Measurements from ENCODE around the gene RMND5B.
A peak's percentile ranks its signal among the peaks of the same experiment; 100 is the strongest.

RMND5B gene

DNA sequence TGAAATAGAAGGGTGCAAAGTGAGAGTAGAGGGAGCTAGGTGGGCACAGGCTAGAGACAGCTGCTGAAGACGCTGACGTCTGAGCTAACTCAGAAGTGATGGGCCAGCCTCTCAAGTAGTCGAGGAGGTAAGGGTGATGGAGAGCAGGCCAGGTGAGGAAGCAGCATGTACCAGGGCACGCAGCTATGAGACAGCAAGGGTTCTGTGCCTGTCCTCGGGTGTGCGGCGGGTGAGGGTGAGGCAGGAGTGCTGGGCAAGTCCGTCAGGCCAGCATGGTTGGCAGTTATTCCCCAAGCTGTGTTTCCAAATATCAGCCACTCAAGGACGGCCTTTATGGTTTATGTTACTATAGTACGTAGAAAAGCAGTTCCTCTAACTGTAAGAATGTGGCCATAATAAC, 6.2 kb downstream of the RMND5B start:
- DNase-seq: no peak

DNA sequence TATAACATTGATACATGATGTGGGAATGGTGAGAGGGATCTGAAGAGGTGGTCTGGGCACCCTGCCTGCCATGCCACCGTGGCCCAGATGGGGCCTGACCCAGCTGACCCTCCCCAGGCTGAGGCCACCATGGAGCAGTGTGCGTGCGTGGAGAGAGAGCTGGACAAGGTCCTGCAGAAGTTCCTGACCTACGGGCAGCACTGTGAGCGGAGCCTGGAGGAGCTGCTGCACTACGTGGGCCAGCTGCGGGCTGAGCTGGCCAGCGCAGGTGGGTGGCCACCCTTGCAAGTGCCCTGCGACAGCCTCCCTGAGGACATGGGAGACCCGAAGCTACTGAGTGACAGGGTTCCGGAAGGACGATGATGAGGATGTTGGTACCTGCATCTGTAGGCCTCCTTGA, 7.2 kb downstream of the RMND5B start:
- DNase-seq: no peak

DNA sequence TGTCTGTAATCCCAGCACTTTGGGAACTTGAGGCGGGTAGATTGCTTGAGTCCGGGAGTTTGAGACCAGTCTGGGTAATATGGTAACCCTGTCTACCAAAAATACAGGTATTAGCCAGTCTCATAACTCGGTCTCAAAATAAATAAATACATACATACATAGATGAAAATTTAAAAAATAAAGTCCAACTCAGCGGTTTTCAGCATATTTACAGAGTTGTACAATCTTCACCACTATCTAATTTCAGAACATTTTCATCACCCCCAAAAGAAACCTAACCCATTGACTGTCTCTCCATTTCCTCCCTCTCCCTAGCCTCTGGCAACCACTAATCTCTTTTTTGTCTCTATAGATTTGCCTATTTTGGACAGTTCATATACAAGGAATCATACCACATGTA, 10.7 kb downstream of the RMND5B start:
- no peak for DNase-seq

DNA sequence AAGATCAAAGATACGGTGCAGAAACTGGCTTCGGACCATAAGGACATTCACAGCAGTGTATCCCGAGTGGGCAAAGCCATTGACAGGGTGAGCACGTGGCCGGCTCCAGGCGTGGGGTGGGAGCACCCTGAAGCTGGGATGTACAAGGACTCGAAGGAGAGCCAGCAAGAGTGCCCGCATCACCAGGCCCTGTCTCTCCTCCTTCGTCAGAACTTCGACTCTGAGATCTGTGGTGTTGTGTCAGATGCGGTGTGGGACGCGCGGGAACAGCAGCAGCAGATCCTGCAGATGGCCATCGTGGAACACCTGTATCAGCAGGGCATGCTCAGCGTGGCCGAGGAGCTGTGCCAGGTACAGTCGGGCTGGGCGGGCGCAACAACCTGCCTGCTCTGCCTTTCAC, 11.8 kb downstream of the RMND5B start:
- DNase-seq: no peak

DNA sequence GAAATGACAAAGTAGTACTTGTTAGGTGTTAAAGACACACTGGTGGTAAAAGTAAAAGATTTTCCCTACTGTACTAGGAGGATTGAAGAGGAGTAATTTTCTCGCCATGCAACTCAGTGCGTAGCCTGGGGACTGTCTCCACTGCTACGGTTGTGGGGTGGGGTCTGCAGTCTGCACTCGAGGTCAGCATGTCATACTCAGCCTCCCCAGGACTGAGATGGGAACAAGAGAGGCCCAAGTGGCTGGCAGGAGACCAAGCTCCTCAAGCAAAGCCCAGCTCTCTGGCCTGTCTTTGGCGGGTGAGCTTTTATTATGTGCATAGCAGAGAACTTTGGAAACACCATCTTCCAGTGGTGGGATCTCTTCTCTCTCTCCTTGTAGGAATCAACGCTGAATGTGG, 12.4 kb downstream of the RMND5B start:
- no peak for DNase-seq

DNA sequence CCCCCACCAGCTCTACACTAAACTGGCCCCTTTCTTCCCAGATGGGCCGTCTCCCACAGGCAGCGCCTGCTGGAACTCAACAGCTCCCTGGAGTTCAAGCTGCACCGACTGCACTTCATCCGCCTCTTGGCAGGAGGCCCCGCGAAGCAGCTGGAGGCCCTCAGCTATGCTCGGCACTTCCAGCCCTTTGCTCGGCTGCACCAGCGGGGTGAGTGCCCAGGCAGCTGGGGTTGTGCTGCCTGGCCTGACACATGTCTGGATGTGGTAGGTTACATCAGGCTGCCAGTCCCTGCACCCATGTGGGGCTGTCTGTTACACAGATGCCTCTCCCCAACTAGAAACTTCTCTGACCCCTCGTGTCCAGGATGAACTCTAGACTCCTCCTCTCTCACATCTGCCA, 13.1 kb downstream of the RMND5B start:
- DNase-seq: no peak

DNA sequence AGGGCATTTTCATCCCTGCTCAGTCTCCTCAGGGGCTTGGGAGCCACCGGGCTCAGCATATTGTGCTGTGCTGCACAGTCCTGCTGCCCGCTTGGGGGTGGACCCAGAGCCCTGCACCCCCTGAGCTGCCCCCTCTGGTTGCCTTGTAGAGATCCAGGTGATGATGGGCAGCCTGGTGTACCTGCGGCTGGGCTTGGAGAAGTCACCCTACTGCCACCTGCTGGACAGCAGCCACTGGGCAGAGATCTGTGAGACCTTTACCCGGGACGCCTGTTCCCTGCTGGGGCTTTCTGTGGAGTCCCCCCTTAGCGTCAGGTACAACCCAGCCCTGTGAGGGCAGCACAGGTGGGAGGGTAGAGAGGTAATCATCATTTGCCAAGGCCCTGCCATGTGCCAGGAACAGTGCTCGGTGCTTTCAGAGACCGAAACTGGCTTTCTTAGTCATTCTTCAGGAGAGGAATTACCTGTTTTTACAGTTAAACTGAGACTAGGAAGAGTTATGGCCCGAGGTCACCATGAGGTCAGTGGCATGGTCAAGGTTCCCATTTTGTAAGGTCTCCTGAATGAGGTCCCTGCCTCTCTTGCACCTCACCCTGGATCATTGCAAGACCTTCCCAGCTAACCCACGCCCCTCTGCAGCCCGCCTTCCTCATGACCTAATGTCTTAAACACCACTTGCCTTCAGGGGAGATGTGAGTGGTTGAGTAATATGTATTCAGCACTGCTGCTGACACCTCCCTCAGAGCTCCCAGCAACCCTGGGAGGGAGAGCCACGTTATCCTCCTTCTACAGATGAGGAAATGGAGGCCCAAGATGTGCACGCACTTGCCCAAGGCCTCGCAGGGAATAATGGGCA, 15.4 kb downstream of the RMND5B start:
- peak; percentile 79 for DNase-seq

DNA sequence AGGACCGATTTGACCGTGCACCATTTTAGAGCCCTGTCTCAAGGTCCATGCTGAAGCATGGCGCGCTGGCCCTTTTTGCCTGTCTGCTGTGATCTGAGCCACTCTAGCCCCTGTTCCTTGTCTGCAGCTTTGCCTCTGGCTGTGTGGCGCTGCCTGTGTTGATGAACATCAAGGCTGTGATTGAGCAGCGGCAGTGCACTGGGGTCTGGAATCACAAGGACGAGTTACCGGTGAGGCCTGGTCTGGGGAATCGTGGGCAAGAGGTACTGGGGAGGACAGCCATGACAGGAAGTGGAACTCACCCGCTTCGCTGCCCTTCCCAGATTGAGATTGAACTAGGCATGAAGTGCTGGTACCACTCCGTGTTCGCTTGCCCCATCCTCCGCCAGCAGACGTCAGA, 16.6 kb downstream of the RMND5B start:
- no peak for DNase-seq

DNA sequence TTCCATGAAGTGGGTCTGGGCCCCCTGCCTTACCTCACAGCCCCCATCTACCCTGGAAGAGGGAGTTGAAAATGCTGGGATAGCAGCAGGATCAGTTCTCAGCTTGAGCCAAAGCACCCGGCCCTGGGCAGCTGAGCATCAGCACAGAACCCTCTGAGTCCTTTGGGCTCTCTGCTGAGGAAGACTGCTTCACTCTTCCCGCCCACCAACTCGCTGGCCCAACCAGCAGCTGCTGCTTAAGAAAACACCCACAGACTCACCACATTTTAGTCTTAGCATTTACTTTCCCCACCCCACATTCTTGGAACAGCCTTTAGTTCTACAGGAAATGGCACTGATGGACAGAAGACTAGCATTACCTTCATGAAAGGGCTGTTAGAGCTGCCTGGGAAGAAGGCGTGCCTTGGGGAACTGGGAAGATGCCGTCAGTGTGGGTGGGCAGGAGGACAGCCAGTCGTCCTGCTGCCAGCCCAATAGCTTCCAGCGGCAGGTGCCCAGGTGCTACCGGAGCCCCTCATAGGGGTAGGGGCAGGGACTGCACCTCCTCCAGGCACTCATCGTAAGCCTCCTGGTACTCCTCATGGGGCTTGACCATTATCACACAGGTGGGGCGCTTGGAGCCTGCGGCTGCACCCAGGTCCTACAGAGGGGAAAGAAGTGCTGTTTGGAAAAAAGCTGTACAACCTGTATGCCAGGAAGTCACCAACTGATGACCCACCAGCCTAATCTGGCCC, 18.6 kb downstream of the RMND5B start:
- DNase-seq: no peak

GRCh38 chr5:178150977-178151734, 20.3 kb downstream of the RMND5B start:
- DNase-seq: no peak

DNA sequence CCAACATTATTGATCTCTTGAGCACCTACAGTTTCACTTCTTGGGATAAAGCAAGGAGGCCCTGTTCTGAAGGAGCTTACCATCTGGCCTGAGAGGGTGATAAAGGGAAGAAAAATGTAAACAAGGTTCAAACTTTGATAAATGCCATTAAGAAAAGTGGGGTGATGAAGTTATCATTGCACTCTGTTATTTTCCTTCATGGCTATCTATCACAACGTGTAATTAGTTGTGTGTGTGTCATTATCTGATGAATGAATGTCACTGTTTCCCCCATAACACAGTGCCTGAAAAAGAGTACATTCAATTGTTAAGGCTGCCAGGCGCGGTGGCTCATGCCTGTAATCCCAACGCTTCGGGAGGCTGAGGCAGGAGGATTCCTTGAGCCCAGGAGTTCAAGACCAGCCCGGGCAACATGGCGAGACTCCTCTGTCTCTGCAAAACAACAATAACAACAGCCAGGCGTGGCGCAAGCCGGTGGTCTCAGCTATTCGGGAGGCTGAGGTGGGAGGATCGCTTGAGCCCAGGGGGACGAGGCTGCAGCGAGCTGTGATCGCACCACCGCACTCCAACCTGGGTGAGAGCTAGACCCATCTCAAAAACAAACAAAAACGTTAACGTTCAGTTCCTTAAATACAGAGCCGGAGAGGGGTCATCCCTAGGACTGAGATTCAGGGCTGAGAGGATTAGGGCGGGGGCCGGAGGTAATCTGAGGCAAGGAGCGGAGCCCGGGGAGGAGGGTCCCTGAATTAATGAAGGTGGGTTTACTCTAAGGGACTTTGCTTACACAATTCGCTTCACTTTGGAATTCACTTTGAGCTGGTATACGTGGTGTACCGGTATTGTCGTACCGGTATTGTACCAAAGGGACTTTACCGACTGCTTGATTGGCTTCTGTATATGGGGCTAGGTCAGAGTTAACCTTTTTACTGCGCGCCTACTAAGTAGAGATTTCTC, 22.0 kb downstream of the RMND5B start:
- no peak for DNase-seq

GRCh38 chr5:178153530-178154340, 22.9 kb downstream of the RMND5B start, which contains the start of gene NHP2:
Gene NHP2, minus strand, starts transcription at chr5:178153885. Its CDS starts 68 bp downstream, at chr5:178153817.
- peak; percentile 97 for DNase-seq

DNA sequence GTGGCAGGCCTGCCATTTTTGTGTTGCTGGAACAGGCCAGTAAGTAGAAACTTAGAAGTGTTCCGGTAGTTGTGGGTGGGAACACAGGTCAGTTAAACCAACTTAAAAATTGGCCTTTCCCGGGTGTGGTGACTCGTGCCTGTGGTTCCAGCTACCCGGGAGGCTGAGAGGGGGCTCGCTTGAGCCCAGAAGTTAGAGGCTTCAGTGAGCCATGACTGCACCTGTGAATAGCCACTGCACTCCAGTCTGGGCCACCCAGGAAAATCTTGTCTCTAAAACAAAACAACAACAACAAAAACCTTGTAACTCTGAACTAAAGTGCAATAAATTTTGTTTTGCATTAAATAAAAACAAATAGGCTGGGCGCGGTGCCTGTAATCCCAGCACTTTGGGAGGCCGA, 24.3 kb downstream of the RMND5B start:
- no peak for DNase-seq

- no peak for DNase-seq
These were observed 29.4 kb downstream of the RMND5B start for GRCh38 chr5:178160176-178160575.

DNA sequence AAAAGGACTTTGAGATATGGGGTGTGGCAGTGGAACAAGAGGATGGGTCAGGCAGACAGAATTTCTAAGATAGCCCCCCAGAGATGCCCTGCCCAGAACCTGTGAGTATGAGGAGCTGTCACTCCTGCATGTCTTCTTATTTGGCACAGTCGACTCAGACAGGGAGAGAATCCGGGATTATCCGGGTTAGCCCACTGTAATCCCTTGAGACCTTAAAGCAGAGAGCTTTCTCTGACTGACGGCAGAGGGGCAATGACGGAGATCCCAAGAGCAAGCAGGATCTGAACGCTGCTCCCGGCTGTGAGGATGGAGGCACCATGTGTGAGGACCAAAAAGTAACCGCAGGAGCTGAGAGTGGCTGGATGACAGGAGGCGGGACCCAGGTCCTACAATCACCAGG, 31.7 kb downstream of the RMND5B start:
- no peak for DNase-seq

DNA sequence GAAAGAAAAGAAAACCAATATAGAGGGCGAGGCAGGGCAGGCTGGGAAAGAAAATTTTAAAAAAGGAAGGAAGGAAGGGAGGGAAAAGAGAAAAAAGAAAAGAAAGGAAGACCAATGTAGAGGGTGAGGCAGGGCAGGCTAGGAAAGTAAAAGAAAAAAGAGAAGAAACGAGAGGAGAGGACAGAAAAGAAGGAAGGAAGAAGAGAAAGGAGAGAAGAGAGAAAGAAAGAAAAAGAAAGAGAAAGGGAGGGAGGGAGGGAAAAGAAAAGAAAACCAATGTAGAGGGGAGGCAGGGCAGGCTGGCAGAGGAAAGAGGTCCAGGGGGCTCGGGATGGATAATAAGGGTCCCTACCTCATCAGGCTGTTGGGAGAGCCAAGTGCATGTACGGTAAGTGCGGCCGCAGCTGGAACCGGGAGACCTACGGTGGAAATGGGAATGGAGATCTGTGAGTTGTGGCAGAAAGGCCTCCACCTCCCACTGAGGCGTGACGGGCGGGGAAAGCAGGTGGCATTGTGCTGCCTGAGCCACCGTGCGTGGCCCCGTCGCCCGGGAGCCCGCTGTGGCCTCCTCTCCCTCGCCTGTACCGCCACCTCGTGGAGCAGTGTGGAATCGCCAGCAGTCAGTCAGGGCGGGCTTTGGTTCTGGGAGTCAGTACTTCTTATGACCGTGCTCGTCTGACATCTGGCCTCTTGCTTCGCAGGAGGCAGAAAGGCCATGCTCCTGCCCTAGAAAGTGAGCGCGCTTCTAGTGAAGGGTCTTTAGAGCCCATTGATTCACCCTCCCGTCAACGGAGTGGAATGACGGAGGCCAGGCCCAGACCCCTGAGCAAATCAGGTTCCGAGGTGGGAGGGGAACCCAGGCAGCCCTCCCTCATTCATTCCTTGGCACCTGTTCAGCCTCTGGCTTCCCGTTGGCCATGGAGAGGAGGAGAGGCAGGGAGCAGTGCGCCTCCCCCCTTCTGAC, 33.2 kb downstream of the RMND5B start:
- DNase-seq: peak; percentile 94

GRCh38 chr5:178165581-178165980, 34.8 kb downstream of the RMND5B start:
- no peak for DNase-seq

GRCh38 chr5:178170455-178170854, 39.6 kb downstream of the RMND5B start:
- no peak for DNase-seq

- no peak for DNase-seq
These were observed 43.6 kb downstream of the RMND5B start for GRCh38 chr5:178174456-178174855.

DNA sequence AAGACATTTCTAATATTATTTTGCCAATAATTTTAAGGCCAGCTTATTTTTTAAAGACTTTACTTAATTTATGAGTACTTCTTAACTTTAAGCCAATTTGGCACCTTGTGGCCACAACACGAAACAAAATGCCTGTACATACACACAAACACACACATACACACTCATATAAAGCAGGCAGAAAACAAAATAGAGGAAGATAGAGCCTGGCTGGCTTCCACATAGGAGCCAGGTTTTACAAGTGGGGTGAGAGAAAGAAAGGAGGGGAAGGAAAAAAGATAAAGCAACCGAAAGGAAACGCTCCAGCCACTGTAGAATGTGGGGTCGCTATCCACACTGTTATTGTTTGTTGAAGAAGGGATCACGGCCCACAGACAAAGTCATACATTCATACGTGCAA, 46.0 kb downstream of the RMND5B start:
- DNase-seq: no peak

Measured in activated CD4-positive, alpha-beta T cell treated with anti-CD3 and anti-CD28 coated beads, Interleukin-2, amount 50 U/mL, for 1 hour (primary cell).